NCI-H2107 treated with DMSO at 0.1 percent for 48 hours (cell line): Measurements from ENCODE around the gene ARL5C.

Source experiments
- DNase-seq: peaks from one replicate; lab custom pipeline; 2025; ENCODE audit not compliant: unreplicated experiment; lab: John Stamatoyannopoulos, UW

Gene ARL5C

GRCh38 chr17:39194089-39194984 is 28.4 kb upstream of the ARL5C start:
- no peak for DNase-seq

GRCh38 chr17:39193346-39193745 is 27.4 kb upstream of the ARL5C start:
- no peak for DNase-seq

GRCh38 chr17:39192901-39193300 is 26.9 kb upstream of the ARL5C start:
- no peak for DNase-seq

- no peak for DNase-seq
These were observed 26.0 kb upstream of the ARL5C start for GRCh38 chr17:39191750-39192510.

GRCh38 chr17:39187152-39187830 is 21.3 kb upstream of the ARL5C start:
- no peak for DNase-seq

GRCh38 chr17:39186481-39187002 is 20.6 kb upstream of the ARL5C start:
- DNase-seq = no peak

- no peak for DNase-seq
These were observed 17.8 kb upstream of the ARL5C start for GRCh38 chr17:39183720-39184119.

- no peak for DNase-seq
These were observed 17.1 kb upstream of the ARL5C start for GRCh38 chr17:39183045-39183444.

- no peak for DNase-seq
These were observed 15.3 kb upstream of the ARL5C start for GRCh38 chr17:39181303-39181702.

GRCh38 chr17:39178536-39178935 is 12.6 kb upstream of the ARL5C start:
- DNase-seq = no peak

- DNase-seq = no peak
These were observed 11.3 kb upstream of the ARL5C start for GRCh38 chr17:39177256-39177655.

- no peak for DNase-seq
These were observed 9.7 kb upstream of the ARL5C start for GRCh38 chr17:39175695-39176093.

- no peak for DNase-seq
These were observed 9.1 kb upstream of the ARL5C start for GRCh38 chr17:39174920-39175694.

- no peak for DNase-seq
These were observed 7.7 kb upstream of the ARL5C start for GRCh38 chr17:39173526-39174274.

- DNase-seq = no peak
These were observed 7.1 kb upstream of the ARL5C start for GRCh38 chr17:39173080-39173479.

- no peak for DNase-seq
These were observed 6.0 kb upstream of the ARL5C start for GRCh38 chr17:39171933-39172332.

- DNase-seq = no peak
These were observed 4.6 kb upstream of the ARL5C start for GRCh38 chr17:39170558-39170957.

- no peak for DNase-seq
These were observed 4.1 kb upstream of the ARL5C start for GRCh38 chr17:39170109-39170508.

- no peak for DNase-seq
These were observed 3.6 kb upstream of the ARL5C start for GRCh38 chr17:39169518-39169917.

- no peak for DNase-seq
These were observed 3.1 kb upstream of the ARL5C start for GRCh38 chr17:39169101-39169500.
